Testis (tissue), 3 donors: Measurements from ENCODE around the gene PDGFC. TPM values are rescaled to one million over a fixed set of nuclear protein-coding genes. Genes with fewer than 3 reads are reported as not detected.

Source experiments
- DNase-seq: peaks from one replicate; pipeline ENCODE4 v3.0.0-alpha.2; 2019
- H3K27ac ChIP-seq, 2 donors: fragments of 200-600 bp; sonication (generic); one replicate each; pipeline ENCODE4 v1.5.1; 2019
- H3K27me3 ChIP-seq: fragments of 200-600 bp; sonication (generic); one replicate; pipeline ENCODE4 v1.5.1; 2019
- H3K36me3 ChIP-seq: fragments of 200-600 bp; sonication (generic); one replicate; pipeline ENCODE4 v1.5.1; 2017; ENCODE audit warnings: low read depth; ENCODE audit errors: missing control alignments
- H3K4me1 ChIP-seq: fragments of 200-600 bp; sonication (generic); one replicate; pipeline ENCODE4 v1.5.1; 2019
- H3K4me3 ChIP-seq, 2 donors: fragments of 200-600 bp; sonication (generic); one replicate each; pipeline ENCODE4 v1.5.1; 2017 to 2019
- H3K9me3 ChIP-seq: fragments of 200-600 bp; sonication (generic); one replicate; pipeline ENCODE4 v1.5.1; 2017
- POLR2A ChIP-seq: fragments of 450-650 bp; IDR thresholded peaks from one replicate; pipeline ENCODE4 v1.6.1; 2017; ENCODE audit warnings: antibody characterized with exemption, mild to moderate bottlenecking, moderate library complexity
- WGBS, 2 donors: methylation state at CpG; one replicate each; pipeline ENCODE4 v1.1.5; 2018; 5-methylcytosine and 5-hydroxymethylcytosine counted together
- intact Hi-C: fragments of 100-400 bp; cut with DNase I; formaldehyde crosslinking; loops from one replicate; pipeline ENCODE4 v1.15.1; 2023; ENCODE audit warnings: low total_unique reads
- polyA plus RNA-seq: library from polyadenylated mRNA; stranded (reverse); fragments of 350-450 nt; fragmentation: Illumina TruSeq; extraction: RNeasy Lipid Tissue Mini Kit (QIAGEN cat#74804); gene quantifications from one replicate; pipeline ENCODE4 v1.2.3, GENCODE V29; 2014; ENCODE audit warnings: low read depth, low replicate concordance; ENCODE audit not compliant: insufficient read depth
- total RNA-seq, 2 donors: library from RNA; depleted of rRNA; stranded (reverse); fragments of >200 nt; gene quantifications; one replicate each; pipeline ENCODE4 v1.2.3, GENCODE V29; 2016
- TF ChIP-seq, protein P1 (sequence below), 3 experiments: fragments of 450-650 bp in 2 of 3; fragments of 200-600 bp in 1 of 3; sonication (generic) in 1 of 3; IDR thresholded peaks; one replicate each; pipeline ENCODE4 v1.5.1; 2016 to 2019; ENCODE audit warnings: antibody characterized with exemption in 3 of 3, mild to moderate bottlenecking in 2 of 3, moderate library complexity in 1 of 3

The PDGFC gene
- total and polyA plus RNA-seq, 3 donors from 2014 or later = 7.8 to 13.8 (median 9.4) TPM

DNA sequence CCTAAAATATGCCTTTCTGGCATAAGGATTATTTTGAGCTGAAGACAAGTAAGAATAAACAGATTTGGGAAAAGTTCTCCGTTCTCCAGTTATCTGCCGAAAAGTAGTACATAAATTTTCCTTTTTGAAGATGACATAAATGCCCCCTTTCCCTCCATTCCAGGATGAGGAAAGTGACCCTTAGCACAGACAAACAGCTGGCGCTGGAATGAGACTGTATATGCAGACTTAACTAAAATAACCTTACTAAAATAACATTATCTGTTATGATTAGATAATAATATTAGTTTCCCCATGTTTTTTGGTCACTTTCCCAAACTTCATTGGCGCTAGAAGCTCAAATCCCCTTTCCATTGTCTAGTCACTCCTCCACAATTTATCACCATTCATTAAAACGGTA is 21.5 kb downstream of the PDGFC start:
- no peaks in the 10 kb centered on the region for H3K27me3 ChIP-seq
- 73 to 79% methylated on average over 5 of the region's 5 CpGs for WGBS, 2 donors
- DNase-seq = no peak
- H3K4me3 ChIP-seq = no peak overlapping the region
- intact Hi-C loops = no loop called here
- TF ChIP-seq, protein P1, sequence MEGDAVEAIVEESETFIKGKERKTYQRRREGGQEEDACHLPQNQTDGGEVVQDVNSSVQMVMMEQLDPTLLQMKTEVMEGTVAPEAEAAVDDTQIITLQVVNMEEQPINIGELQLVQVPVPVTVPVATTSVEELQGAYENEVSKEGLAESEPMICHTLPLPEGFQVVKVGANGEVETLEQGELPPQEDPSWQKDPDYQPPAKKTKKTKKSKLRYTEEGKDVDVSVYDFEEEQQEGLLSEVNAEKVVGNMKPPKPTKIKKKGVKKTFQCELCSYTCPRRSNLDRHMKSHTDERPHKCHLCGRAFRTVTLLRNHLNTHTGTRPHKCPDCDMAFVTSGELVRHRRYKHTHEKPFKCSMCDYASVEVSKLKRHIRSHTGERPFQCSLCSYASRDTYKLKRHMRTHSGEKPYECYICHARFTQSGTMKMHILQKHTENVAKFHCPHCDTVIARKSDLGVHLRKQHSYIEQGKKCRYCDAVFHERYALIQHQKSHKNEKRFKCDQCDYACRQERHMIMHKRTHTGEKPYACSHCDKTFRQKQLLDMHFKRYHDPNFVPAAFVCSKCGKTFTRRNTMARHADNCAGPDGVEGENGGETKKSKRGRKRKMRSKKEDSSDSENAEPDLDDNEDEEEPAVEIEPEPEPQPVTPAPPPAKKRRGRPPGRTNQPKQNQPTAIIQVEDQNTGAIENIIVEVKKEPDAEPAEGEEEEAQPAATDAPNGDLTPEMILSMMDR (IDR thresholded peaks at IDR 0.05) = no peak
- no peak for TF ChIP-seq POLR2A
- H3K36me3 ChIP-seq = no peaks in the 10 kb centered on the region
- peak overlapping the region in 1 of 2 donors; percentile 39 for H3K27ac ChIP-seq
- H3K4me1 ChIP-seq = peaks cover 13% of the 10 kb centered on the region
- H3K9me3 ChIP-seq = no peaks in the 10 kb centered on the region

DNA sequence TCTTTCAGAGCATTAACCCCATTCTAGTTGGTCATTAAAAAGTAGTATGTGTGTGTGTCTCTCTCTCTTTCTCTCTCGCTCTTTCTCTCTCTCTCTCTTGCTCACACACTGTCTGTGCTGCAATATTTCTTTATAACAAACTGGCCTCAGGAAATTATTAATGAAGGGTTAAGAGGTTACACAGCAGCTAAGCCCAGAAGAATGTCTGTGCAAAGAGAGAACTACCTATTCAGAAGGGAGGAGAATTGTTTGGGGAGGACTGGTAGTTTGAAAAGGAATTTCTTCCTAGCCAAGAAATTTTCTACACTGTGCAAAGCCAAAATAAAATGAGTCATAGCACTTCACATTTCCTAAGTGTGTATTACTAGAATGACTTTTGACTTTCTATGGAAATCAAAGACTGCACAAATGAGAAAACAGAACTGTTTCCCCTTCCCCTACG is 22.2 kb downstream of the PDGFC start:
- peaks cover 13% of the 10 kb centered on the region for H3K4me1 ChIP-seq
- H3K4me3 ChIP-seq = no peak overlapping the region
- intact Hi-C loops = no loop called here
- no peaks in the 10 kb centered on the region for H3K27me3 ChIP-seq
- DNase-seq = no peak
- peak overlapping the region in 1 of 2 donors; percentile 39 for H3K27ac ChIP-seq
- 49 to 79% methylated on average over 2 of the region's 2 CpGs for WGBS, 2 donors
- H3K9me3 ChIP-seq = no peaks in the 10 kb centered on the region
- TF ChIP-seq POLR2A = no peak
- TF ChIP-seq, protein P1 (IDR thresholded peaks at IDR 0.05) = no peak
- H3K36me3 ChIP-seq = no peaks in the 10 kb centered on the region

DNA sequence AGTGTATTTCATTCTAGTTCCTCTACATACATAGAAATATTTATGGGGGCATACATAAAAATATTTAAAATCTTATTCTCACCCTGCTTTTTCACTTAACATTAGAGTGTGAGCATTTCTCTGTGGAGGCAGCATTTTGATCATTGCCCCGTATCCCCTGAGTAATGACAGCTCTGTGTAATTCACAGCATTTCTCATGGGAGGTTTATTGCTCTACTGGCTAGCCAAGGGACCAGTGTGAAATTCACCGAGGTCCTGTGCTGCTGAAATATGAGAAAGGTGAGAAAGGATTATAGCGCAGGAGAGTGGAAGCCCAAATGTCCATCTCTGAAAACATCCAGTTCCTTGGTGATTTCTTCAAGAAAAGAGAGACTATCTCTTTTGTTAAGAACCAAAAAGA is 22.9 kb downstream of the PDGFC start:
- TF ChIP-seq POLR2A = no peak
- TF ChIP-seq, protein P1 (IDR thresholded peaks at IDR 0.05) = no peak
- Histone ChIP-seq H3K4me1 (peaks cover 13% of the 10 kb centered on the region), H3K27me3 (no peaks in the 10 kb centered on the region), H3K9me3 (no peaks in the 10 kb centered on the region), H3K36me3 (no peaks in the 10 kb centered on the region), H3K27ac (no peak overlapping the region), H3K4me3 (no peak overlapping the region)
- intact Hi-C loops = no loop called here
- DNase-seq = no peak
- 64 to 66% methylated on average over 3 of the region's 3 CpGs for WGBS, 2 donors

DNA sequence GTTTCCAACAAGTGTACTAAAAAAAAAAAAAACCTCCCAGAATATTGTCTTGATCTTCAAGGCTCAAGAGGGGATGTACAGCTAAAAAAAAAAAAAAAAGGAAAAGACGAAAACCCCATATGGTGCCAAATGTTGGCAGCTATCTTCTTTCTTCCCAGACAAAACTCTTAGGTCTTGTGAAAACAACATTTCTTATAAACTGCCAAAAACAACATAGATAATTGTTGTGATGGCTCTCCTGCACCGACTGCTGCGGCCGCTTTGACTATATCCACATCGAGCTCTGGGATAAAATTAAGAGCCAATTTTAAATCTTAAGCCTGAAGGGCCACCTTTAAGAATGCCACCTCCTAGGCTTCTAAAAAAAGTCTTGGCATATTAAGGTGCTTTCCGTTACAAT is 23.5 kb downstream of the PDGFC start:
- intact Hi-C loops = no loop called here
- peaks cover 13% of the 10 kb centered on the region for H3K4me1 ChIP-seq
- no peak for DNase-seq
- no peak overlapping the region for H3K27ac ChIP-seq
- H3K4me3 ChIP-seq = no peak overlapping the region
- 55 to 66% methylated on average over 6 of the region's 6 CpGs for WGBS, 2 donors
- H3K36me3 ChIP-seq = no peaks in the 10 kb centered on the region
- no peaks in the 10 kb centered on the region for H3K9me3 ChIP-seq
- no peaks in the 10 kb centered on the region for H3K27me3 ChIP-seq
- TF ChIP-seq, protein P1 (IDR thresholded peaks at IDR 0.05) = no peak
- TF ChIP-seq POLR2A = no peak
